Lower leg skin (tissue), 4 donors: Measurements from ENCODE around the gene PACRG. TPM values are rescaled to one million over a fixed set of nuclear protein-coding genes. Genes with fewer than 3 reads are reported as not detected.

ENCODE experiments used
- DNase-seq, 2 donors: peaks; one replicate each; pipeline ENCODE4 v3.0.0-alpha.2; 2019; ENCODE audit warnings: low spot score in 2 of 2
- H3K4me3 ChIP-seq: fragments of 200-600 bp; sonication (generic); 2 replicates; pipeline ENCODE4 v1.5.1; 2017; ENCODE audit warnings: mild to moderate bottlenecking, low read depth; ENCODE audit not compliant: poor library complexity, severe bottlenecking
- CTCF ChIP-seq, 3 donors: fragments of 450-650 bp; IDR thresholded peaks; one replicate each; pipeline ENCODE4 v1.5.1; 2016; ENCODE audit warnings: antibody characterized with exemption in 3 of 3, mild to moderate bottlenecking in 3 of 3, moderate library complexity in 2 of 3
- POLR2A ChIP-seq, 2 donors: fragments of 450-650 bp; IDR thresholded peaks; one replicate each; pipeline ENCODE4 v1.6.1; 2016 to 2017; ENCODE audit warnings: antibody characterized with exemption in 2 of 2, mild to moderate bottlenecking in 1 of 2, moderate library complexity in 1 of 2
- WGBS, 2 donors: methylation state at CpG; one replicate each; pipeline ENCODE4 v1.1.5; 2018; 5-methylcytosine and 5-hydroxymethylcytosine counted together
- intact Hi-C: fragments of 100-400 bp; cut with DNase I; formaldehyde crosslinking; loops from one replicate; pipeline ENCODE4 v1.15.0; 2023; ENCODE audit warnings: low total_unique reads
- total RNA-seq, 4 donors: library from RNA; depleted of rRNA; stranded (reverse); fragments of >200 nt; gene quantifications; one replicate each; pipeline ENCODE4 v1.1.0, GENCODE V29; 2016

Gene PACRG
- total RNA-seq, 4 donors from 2014 or later: 0.38 to 3.9 (median 3.4) TPM; not detected in 1

GRCh38 chr6:163152701-163153100 is 424.9 kb downstream of the PACRG start:
- no peak for TF ChIP-seq POLR2A (IDR thresholded peaks at IDR 0.05)
- TF ChIP-seq CTCF (IDR thresholded peaks at IDR 0.05): no peak
- intact Hi-C loops: no loop called here
- DNase-seq: no peak
- WGBS, 2 donors: 32 to 44% methylated on average over 6 of the region's 6 CpGs
- H3K4me3 ChIP-seq: no peak overlapping the region

DNA sequence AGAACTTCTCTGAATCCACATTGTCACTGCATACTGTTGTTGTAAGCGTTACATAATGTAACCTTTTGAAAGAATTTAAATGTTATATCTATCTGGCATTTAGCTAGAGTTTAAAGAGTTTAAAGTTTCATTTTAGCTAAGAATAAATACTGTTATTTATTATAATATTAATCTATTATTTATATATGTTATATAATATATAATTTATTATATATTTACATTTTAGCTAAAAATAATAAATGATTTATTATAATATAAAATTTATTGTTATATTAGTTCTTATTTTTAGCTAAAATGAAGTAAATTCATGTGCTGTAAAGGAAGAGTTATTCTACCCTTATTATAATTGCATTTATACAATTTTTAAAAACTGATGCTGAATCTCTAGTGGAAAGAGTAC is 431.3 kb downstream of the PACRG start:
- WGBS, 2 donors: 96% methylated on average over 1 of the region's 1 CpG
- intact Hi-C loops: no loop called here
- no peak overlapping the region for H3K4me3 ChIP-seq
- no peak for DNase-seq
- TF ChIP-seq POLR2A (IDR thresholded peaks at IDR 0.05) (no peak), CTCF (IDR thresholded peaks at IDR 0.05) (no peak)

DNA sequence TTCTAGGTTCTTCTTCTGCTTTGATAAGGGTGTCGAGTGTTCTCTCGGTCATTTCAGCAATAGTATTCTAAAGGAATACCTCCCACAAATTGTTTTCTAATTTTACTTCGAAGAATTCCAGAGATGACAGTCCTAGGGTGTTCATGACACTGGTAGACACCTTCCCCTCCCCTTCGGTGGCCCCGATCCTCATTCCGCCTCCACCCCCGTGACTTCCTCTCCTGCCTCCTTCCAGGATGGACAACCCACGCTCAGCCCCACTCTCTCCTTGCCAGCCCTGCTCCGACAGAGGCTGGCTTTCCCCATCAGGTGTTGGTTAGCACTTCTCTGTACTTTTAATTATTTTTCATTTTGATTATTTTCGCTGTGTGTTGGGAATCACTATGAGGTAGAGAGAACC is 431.9 kb downstream of the PACRG start:
- intact Hi-C loops: no loop called here
- no peak for DNase-seq
- TF ChIP-seq CTCF (IDR thresholded peaks at IDR 0.05) (no peak), POLR2A (IDR thresholded peaks at IDR 0.05) (no peak)
- no peak overlapping the region for H3K4me3 ChIP-seq
- 83 to 85% methylated on average over 10 of the region's 10 CpGs for WGBS, 2 donors

DNA sequence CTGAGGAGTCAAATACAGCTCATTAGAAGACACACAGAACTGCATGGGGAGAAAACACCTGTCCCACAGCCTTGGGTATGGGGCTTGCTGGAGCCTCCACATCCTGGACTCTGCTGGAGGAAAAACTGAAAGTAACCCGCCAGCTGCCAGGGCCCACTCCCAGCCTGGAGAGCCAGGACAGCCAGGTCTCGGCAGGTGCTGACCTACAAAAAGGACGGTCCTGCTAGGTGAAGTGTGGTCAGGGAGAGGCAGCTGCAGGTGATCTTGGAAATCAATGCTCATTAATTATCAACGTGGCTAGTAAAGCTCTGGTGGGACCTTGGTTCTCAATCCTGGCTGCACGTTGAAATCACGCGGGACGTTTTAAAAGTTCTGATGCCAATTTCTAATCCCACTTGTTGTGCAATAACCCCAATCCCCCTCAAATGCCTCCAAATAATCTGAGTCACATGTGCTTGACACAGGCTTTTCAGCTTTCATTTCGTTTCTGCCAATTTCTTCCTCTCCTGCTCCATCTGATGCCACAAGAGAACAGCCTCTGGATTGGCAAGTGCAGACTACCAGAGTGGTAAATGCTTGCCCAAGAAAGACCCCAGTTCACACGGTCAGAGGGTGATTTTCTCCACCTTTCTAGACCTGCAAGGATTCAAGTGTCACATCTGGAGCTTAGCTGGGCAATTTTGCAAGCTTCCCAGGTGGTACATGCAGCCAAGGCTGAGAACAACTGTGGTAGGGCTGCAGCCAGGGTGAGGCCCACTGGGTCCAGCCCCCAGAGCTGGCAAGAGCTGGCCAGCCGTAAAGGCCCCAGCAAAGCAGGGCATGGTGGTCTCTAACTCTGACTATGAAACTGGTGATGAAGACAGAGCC is 434.5 kb downstream of the PACRG start:
- no peak for DNase-seq
- no peak for TF ChIP-seq CTCF (IDR thresholded peaks at IDR 0.05)
- TF ChIP-seq POLR2A (IDR thresholded peaks at IDR 0.05): no peak
- intact Hi-C loops: no loop called here
- WGBS, 2 donors: 81 to 84% methylated on average over 11 of the region's 11 CpGs
- H3K4me3 ChIP-seq: no peak overlapping the region

DNA sequence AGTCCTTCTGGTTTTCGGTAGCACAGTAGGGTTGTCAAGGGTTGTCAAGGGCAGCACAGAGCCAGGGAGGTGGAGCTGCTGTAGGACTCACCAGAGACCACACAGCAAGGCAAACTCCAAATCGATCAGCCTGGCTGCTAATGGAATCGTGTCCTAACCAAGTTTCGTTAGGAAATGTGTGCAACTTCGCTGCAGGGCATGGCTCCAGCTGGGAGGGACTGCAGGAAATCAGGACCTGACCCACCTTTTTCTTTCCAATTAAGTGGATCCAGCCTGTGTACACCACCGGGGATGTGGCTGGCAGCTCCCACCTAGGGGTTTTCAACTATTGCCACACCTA is 435.1 kb downstream of the PACRG start:
- no peak for TF ChIP-seq POLR2A (IDR thresholded peaks at IDR 0.05)
- no peak for TF ChIP-seq CTCF (IDR thresholded peaks at IDR 0.05)
- no peak for DNase-seq
- no peak overlapping the region for H3K4me3 ChIP-seq
- intact Hi-C loops: no loop called here
- 68 to 78% methylated on average over 6 of the region's 6 CpGs for WGBS, 2 donors
